Measurements from ENCODE around the gene PARD3. TPM values are rescaled to one million over a fixed set of nuclear protein-coding genes. Genes with fewer than 3 reads are reported as not detected.

PARD3 gene
- total RNA-seq, 1 donor from 2014 or later, result 35.4 TPM

DNA sequence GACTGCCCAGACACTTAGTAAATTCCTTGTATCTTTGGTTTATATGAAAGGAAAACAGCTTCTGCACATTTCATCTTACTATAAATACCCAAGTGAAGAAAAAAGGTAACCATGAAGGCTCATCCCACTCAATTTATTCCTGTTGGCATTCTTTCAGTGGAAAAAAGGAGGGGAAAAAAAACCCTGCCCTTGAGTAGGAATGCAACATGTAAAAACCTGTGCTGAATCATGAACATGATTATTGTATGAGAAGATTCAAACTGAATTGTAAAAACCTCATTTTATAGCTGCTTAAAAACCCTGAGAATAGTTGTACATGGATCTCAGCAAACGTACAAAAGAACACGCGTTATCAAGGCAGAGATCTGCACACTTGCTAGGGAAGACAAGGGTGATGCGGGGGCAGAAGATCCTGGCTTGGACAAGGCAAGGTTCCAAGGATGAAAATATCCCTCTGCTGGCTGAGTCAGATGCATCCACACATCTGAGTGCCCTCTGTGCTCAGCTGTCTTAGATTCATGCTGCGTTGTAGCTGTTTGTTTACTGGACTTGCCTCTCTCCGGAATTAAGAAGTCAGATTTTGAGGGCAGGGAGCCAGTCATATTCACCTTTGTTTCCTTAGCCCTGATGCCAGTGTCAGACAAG, 658.2 kb downstream of the PARD3 start:
- no peak overlapping the region for H3K27ac ChIP-seq (ENCODE audit: low read depth, low read length)
- H3K27me3 ChIP-seq (ENCODE audit: insufficient read depth, low read length), result no peaks in the 10 kb centered on the region
- no peaks in the 10 kb centered on the region for H3K79me2 ChIP-seq (ENCODE audit: insufficient read depth, low read length)
- no peaks in the 10 kb centered on the region for H4K20me1 ChIP-seq (ENCODE audit: insufficient read depth, low read length)
- H3K4me1 Mint-ChIP-seq (ENCODE audit: low read depth, unreplicated experiment), result peaks cover 10% of the 10 kb centered on the region
- H3K4me2 ChIP-seq (ENCODE audit: low read length), result peak overlapping the region; percentile 13
- H3K9me3 ChIP-seq (ENCODE audit: insufficient read depth, low read depth, low read length), result no peaks in the 10 kb centered on the region
- no peak overlapping the region for H3K9ac ChIP-seq (ENCODE audit: low read length)
- H3K9me3 Mint-ChIP-seq (ENCODE audit: unreplicated experiment), result no peaks in the 10 kb centered on the region
- no peaks in the 10 kb centered on the region for H3K36me3 ChIP-seq (ENCODE audit: insufficient read depth, low read length)
- FAIRE-seq (peak; percentile 73), DNase-seq (ENCODE audit: low read depth) (peak; percentile 37)
- H3K4me3 ChIP-seq (ENCODE audit: insufficient read depth, low read depth, low read length), result no peak overlapping the region
- TF ChIP-seq EZH2 (IDR thresholded peaks at IDR 0.05; ENCODE audit: insufficient read depth, low read length), result no peak
- H2AFZ ChIP-seq (ENCODE audit: low read depth, low read length), result no peak overlapping the region
- no peaks in the 10 kb centered on the region for H3K27me3 Mint-ChIP-seq (ENCODE audit: low read depth, unreplicated experiment)
- peaks cover 5% of the 10 kb centered on the region for H3K4me1 ChIP-seq (ENCODE audit: insufficient read depth, low read length)
- no peak overlapping the region for H3K4me3 Mint-ChIP-seq (ENCODE audit: unreplicated experiment)
- no peaks in the 10 kb centered on the region for H3K36me3 Mint-ChIP-seq (ENCODE audit: low read depth, unreplicated experiment)
- H3K27ac Mint-ChIP-seq (ENCODE audit: unreplicated experiment), result no peak overlapping the region

DNA sequence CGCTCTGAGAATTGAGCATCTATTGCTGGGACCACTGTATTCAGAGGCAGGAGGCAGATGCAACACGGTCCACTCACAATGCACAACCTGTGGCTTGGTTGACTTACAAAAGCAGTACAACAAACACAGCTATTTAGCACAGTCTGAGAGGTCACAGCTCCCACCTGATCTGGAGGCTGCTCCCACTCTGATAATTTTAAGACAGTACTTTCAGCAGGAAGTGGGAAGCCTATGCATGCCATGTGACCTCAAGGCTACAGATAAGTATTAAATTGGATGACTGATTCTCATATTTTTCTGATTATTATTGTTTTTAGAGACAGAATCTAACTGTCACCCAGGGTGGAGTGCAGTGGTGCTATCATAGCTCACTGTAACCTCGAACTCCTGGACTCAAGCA, 659.3 kb downstream of the PARD3 start:
- no peak overlapping the region for H2AFZ ChIP-seq (ENCODE audit: low read depth, low read length)
- H3K4me1 ChIP-seq (ENCODE audit: insufficient read depth, low read length), result peaks cover 5% of the 10 kb centered on the region
- FAIRE-seq (no peak), DNase-seq (ENCODE audit: low read depth) (no peak)
- H3K9me3 ChIP-seq (ENCODE audit: insufficient read depth, low read depth, low read length), result no peaks in the 10 kb centered on the region
- peaks cover 10% of the 10 kb centered on the region for H3K4me1 Mint-ChIP-seq (ENCODE audit: low read depth, unreplicated experiment)
- no peaks in the 10 kb centered on the region for H3K27me3 Mint-ChIP-seq (ENCODE audit: low read depth, unreplicated experiment)
- H3K4me2 ChIP-seq (ENCODE audit: low read length), result no peak overlapping the region
- no peak overlapping the region for H3K4me3 Mint-ChIP-seq (ENCODE audit: unreplicated experiment)
- H3K27ac Mint-ChIP-seq (ENCODE audit: unreplicated experiment), result no peak overlapping the region
- H3K27me3 ChIP-seq (ENCODE audit: insufficient read depth, low read length), result no peaks in the 10 kb centered on the region
- no peaks in the 10 kb centered on the region for H3K36me3 ChIP-seq (ENCODE audit: insufficient read depth, low read length)
- H3K4me3 ChIP-seq (ENCODE audit: insufficient read depth, low read depth, low read length), result no peak overlapping the region
- H3K9me3 Mint-ChIP-seq (ENCODE audit: unreplicated experiment), result no peaks in the 10 kb centered on the region
- H3K27ac ChIP-seq (ENCODE audit: low read depth, low read length), result no peak overlapping the region
- no peak for TF ChIP-seq EZH2 (IDR thresholded peaks at IDR 0.05; ENCODE audit: insufficient read depth, low read length)
- TF ChIP-seq, protein P1, sequence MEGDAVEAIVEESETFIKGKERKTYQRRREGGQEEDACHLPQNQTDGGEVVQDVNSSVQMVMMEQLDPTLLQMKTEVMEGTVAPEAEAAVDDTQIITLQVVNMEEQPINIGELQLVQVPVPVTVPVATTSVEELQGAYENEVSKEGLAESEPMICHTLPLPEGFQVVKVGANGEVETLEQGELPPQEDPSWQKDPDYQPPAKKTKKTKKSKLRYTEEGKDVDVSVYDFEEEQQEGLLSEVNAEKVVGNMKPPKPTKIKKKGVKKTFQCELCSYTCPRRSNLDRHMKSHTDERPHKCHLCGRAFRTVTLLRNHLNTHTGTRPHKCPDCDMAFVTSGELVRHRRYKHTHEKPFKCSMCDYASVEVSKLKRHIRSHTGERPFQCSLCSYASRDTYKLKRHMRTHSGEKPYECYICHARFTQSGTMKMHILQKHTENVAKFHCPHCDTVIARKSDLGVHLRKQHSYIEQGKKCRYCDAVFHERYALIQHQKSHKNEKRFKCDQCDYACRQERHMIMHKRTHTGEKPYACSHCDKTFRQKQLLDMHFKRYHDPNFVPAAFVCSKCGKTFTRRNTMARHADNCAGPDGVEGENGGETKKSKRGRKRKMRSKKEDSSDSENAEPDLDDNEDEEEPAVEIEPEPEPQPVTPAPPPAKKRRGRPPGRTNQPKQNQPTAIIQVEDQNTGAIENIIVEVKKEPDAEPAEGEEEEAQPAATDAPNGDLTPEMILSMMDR (IDR thresholded peaks at IDR 0.05; ENCODE audit: insufficient read depth, low read depth, low read length), result no peak
- H4K20me1 ChIP-seq (ENCODE audit: insufficient read depth, low read length), result no peaks in the 10 kb centered on the region
- H3K9ac ChIP-seq (ENCODE audit: low read length), result no peak overlapping the region
- no peaks in the 10 kb centered on the region for H3K79me2 ChIP-seq (ENCODE audit: insufficient read depth, low read length)
- H3K36me3 Mint-ChIP-seq (ENCODE audit: low read depth, unreplicated experiment), result no peaks in the 10 kb centered on the region

DNA sequence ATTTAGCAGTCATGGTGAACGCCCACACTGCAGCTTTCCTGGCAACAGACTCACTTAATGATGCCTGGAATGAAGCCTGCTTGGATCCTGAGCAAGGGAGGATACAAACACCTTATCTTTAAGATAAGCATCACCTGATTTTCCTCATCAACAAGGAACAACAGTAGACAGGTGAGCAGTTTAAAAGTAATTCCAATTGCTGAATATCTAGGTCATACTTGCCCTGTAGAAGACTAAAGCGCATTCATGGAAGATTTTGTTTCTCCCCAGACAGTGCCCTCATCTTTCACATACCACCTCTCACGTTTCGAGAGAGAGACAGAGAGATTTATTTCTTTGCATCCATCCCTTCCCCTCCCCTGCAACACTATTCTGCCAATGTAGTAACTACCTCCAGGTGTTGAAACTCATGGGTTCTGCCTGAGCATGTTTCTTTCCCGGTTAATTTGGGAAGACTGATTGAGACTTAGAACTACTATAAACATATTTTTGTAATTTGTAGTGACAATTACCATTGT, 660.7 kb downstream of the PARD3 start:
- Mint-ChIP-seq H3K4me1 (ENCODE audit: low read depth, unreplicated experiment) (peaks cover 10% of the 10 kb centered on the region), H3K27ac (ENCODE audit: unreplicated experiment) (no peak overlapping the region), H3K27me3 (ENCODE audit: low read depth, unreplicated experiment) (no peaks in the 10 kb centered on the region), H3K36me3 (ENCODE audit: low read depth, unreplicated experiment) (no peaks in the 10 kb centered on the region), H3K9me3 (ENCODE audit: unreplicated experiment) (no peaks in the 10 kb centered on the region), H3K4me3 (ENCODE audit: unreplicated experiment) (no peak overlapping the region)
- DNase-seq (ENCODE audit: low read depth) (no peak), FAIRE-seq (no peak)
- H3K4me3 ChIP-seq (ENCODE audit: insufficient read depth, low read depth, low read length), result no peak overlapping the region
- H3K27me3 ChIP-seq (ENCODE audit: insufficient read depth, low read length), result no peaks in the 10 kb centered on the region
- TF ChIP-seq EZH2 (IDR thresholded peaks at IDR 0.05; ENCODE audit: insufficient read depth, low read length), result no peak
- TF ChIP-seq, protein P1 (IDR thresholded peaks at IDR 0.05; ENCODE audit: insufficient read depth, low read depth, low read length), result no peak
- H3K79me2 ChIP-seq (ENCODE audit: insufficient read depth, low read length), result no peaks in the 10 kb centered on the region
- no peaks in the 10 kb centered on the region for H3K36me3 ChIP-seq (ENCODE audit: insufficient read depth, low read length)
- H3K9ac ChIP-seq (ENCODE audit: low read length), result no peak overlapping the region
- no peak overlapping the region for H2AFZ ChIP-seq (ENCODE audit: low read depth, low read length)
- H3K4me2 ChIP-seq (ENCODE audit: low read length), result no peak overlapping the region
- H3K27ac ChIP-seq (ENCODE audit: low read depth, low read length), result no peak overlapping the region
- no peaks in the 10 kb centered on the region for H4K20me1 ChIP-seq (ENCODE audit: insufficient read depth, low read length)
- H3K9me3 ChIP-seq (ENCODE audit: insufficient read depth, low read depth, low read length), result no peaks in the 10 kb centered on the region
- H3K4me1 ChIP-seq (ENCODE audit: insufficient read depth, low read length), result peaks cover 5% of the 10 kb centered on the region

Measured in astrocyte (in vitro differentiated cells and primary cell).